Measurements from ENCODE around the gene SRPK2.
"Not testable (repeated sequence)": the region's sequence is repeated elsewhere in the genome, so short reads cannot be mapped to it uniquely, and the experiment has no call there.

The SRPK2 gene

DNA sequence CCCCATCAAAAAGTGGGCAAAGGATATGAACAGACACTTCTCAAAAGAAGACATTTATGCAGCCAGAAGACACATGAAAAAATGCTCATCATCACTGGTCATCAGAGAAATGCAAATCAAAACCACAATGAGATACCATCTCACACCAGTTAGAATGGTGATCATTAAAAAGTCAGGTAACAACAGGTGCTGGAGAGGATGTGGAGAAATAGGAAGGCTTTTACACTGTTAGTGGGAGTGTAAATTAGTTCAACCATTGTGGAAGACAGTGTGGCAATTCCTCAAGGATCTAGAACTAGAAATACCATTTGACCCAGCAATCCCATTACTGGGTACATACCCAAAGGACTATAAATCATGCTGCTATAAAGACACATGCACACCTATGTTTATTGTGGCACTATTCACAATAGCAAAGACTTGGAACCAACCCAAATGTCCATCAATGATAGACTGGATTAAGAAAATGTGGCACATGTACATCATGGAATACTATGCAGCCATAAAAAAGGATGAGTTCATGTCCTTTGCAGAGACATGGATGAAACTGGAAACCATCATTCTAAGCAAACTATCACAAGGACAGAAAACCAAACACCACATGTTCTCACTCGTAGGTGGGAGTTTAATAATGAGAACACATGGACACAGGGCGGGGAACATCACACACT is 128.4 kb downstream of the SRPK2 start:
- not testable (repeated sequence) for H3K9me3 ChIP-seq (ENCODE audit: control insufficient read depth, low read length); H3K4me3 ChIP-seq (ENCODE audit: extremely low read depth, insufficient read depth, low read length, poor library complexity, severe bottlenecking); H3K36me3 ChIP-seq (ENCODE audit: control insufficient read depth, insufficient read depth, low read length); H3K4me1 ChIP-seq (ENCODE audit: control insufficient read depth, insufficient read depth, low read length, poor library complexity, severe bottlenecking); H3K27ac ChIP-seq (ENCODE audit: low read depth, low read length, severe bottlenecking)
- WGBS, 2 experiments (ENCODE audit: insufficient coverage in 2 of 2): 100% methylated on average over 1 of the region's 2 CpGs; no CpG with 5 or more reads in 1 of the 2 experiments

DNA sequence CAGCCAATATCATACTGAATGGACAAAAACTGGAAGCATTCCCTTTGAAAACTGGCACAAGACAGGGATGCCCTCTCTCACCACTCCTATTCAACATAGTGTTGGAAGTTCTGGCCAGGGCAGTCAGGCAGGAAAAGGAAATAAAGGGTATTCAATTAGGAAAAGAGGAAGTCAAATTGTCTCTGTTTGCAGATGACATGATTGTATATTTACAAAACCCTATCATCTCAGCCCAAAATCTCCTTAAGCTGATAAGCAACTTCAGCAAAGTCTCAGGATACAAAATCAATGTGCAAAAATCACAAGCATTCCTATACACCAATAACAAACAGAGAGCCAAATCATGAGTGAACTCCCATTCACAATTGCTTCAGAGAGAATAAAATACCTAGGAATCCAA is 129.8 kb downstream of the SRPK2 start:
- not testable (repeated sequence) for H3K4me3 ChIP-seq (ENCODE audit: extremely low read depth, insufficient read depth, low read length, poor library complexity, severe bottlenecking); H3K4me1 ChIP-seq (ENCODE audit: control insufficient read depth, insufficient read depth, low read length, poor library complexity, severe bottlenecking); H3K36me3 ChIP-seq (ENCODE audit: control insufficient read depth, insufficient read depth, low read length); H3K27ac ChIP-seq (ENCODE audit: low read depth, low read length, severe bottlenecking); H3K9me3 ChIP-seq (ENCODE audit: control insufficient read depth, low read length)

DNA sequence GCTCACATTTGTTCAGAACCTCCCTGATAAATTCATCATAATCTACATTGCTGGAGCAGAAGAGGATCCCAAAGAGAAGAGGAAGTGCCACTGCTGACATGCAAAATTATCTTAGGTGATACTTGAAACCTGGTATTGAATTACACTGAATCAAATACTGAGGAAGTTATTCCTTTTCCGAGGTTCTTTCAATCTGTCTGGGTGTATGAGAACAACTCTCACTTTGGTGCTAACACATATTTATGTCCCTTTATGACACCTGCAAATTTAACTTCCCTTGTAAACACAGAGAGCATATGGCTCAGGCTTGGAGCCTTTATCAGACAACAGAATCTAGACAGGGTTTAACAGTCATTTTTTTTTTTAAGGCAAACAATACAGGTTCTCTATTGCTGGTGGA is 131.4 kb downstream of the SRPK2 start:
- no peaks in the 10 kb centered on the region for H3K36me3 ChIP-seq (ENCODE audit: control insufficient read depth, insufficient read depth, low read length)
- H3K9me3 ChIP-seq (ENCODE audit: control insufficient read depth, low read length): no peaks in the 10 kb centered on the region
- H3K4me1 ChIP-seq (ENCODE audit: control insufficient read depth, insufficient read depth, low read length, poor library complexity, severe bottlenecking): no peaks in the 10 kb centered on the region
- no peak overlapping the region for H3K4me3 ChIP-seq (ENCODE audit: extremely low read depth, insufficient read depth, low read length, poor library complexity, severe bottlenecking)
- H3K27ac ChIP-seq (ENCODE audit: low read depth, low read length, severe bottlenecking): no peak overlapping the region
- no CpG with 5 or more reads among the region's 1 CpG for WGBS, 2 experiments (ENCODE audit: insufficient coverage in 2 of 2)

DNA sequence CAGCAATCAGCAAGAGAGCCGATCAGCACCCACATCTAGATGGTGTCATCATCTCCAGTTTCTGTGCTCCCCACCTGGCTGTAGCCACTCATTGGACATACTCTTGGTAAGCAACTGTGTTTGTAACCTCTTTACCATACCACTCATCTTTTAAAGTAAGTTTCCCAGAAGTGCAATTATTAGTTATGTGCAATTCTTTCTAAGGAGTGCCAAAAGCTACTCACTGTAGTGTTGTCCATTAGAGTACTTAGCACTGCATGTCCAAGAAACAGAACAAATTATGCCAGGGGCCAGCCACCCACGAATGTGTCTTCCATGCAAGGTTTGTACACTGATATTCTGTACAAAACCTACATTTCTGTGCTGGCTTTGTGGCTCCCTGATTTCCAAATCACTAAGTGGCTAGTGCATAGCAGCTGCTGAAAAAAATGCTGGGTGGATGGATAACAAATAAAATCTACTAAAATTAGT is 131.9 kb downstream of the SRPK2 start:
- H3K4me1 ChIP-seq (ENCODE audit: control insufficient read depth, insufficient read depth, low read length, poor library complexity, severe bottlenecking): no peaks in the 10 kb centered on the region
- whole genome bisulfite sequencing, 2 experiments (ENCODE audit: insufficient coverage in 2 of 2): 86 to 100% methylated on average over 1 of the region's 2 CpGs
- H3K9me3 ChIP-seq (ENCODE audit: control insufficient read depth, low read length): no peaks in the 10 kb centered on the region
- H3K36me3 ChIP-seq (ENCODE audit: control insufficient read depth, insufficient read depth, low read length): no peaks in the 10 kb centered on the region
- H3K27ac ChIP-seq (ENCODE audit: low read depth, low read length, severe bottlenecking): no peak overlapping the region
- H3K4me3 ChIP-seq (ENCODE audit: extremely low read depth, insufficient read depth, low read length, poor library complexity, severe bottlenecking): no peak overlapping the region

DNA sequence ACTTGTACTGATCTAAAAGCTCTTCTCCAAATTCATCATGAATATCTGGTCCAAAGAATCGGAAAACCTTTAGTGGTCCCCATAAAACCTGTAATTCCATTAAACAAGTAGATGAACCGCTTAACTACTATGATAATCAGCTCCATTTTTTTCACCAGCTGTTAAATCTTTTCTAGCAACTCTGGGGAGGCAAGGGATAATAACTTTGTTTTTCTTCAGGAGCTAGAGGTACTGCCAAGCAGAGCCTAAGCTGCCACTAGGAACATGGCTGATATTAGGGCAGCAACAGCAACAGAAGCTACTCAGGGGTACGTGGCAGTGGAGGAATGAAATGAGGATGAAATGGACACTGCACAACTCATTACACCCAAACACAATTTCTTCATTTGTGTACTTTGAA is 138.0 kb downstream of the SRPK2 start:
- Histone ChIP-seq H3K27ac (ENCODE audit: low read depth, low read length, severe bottlenecking) (no peak overlapping the region), H3K4me3 (ENCODE audit: extremely low read depth, insufficient read depth, low read length, poor library complexity, severe bottlenecking) (no peak overlapping the region), H3K4me1 (ENCODE audit: control insufficient read depth, insufficient read depth, low read length, poor library complexity, severe bottlenecking) (peaks cover 4% of the 10 kb centered on the region), H3K9me3 (ENCODE audit: control insufficient read depth, low read length) (no peaks in the 10 kb centered on the region), H3K36me3 (ENCODE audit: control insufficient read depth, insufficient read depth, low read length) (no peaks in the 10 kb centered on the region)
- 100% methylated on average over 1 to 2 of the region's 3 CpGs for WGBS, 2 experiments (ENCODE audit: insufficient coverage in 2 of 2)

DNA sequence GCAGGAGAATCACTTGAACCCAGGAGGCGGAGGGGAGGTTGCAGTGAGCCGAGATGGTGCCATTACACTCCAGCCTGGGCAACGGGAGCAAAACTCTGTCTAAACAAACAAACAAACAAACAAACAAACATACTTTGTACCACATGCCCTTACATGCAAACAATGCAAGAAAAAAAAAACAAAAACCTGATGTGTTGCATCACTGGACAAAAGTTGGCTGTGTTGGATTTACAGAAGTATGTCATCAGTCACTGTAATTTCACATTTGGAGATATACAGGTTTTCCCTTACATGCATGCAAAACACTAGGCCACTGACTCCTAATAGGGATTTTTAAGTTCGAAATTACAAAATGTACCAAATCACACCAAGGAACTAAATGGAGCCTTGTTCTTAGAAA is 138.5 kb downstream of the SRPK2 start:
- peaks cover 4% of the 10 kb centered on the region for H3K4me1 ChIP-seq (ENCODE audit: control insufficient read depth, insufficient read depth, low read length, poor library complexity, severe bottlenecking)
- H3K27ac ChIP-seq (ENCODE audit: low read depth, low read length, severe bottlenecking): no peak overlapping the region
- H3K4me3 ChIP-seq (ENCODE audit: extremely low read depth, insufficient read depth, low read length, poor library complexity, severe bottlenecking): no peak overlapping the region
- H3K9me3 ChIP-seq (ENCODE audit: control insufficient read depth, low read length): no peaks in the 10 kb centered on the region
- 72 to 86% methylated on average over 2 of the region's 4 CpGs for WGBS, 2 experiments (ENCODE audit: insufficient coverage in 2 of 2)
- H3K36me3 ChIP-seq (ENCODE audit: control insufficient read depth, insufficient read depth, low read length): no peaks in the 10 kb centered on the region

DNA sequence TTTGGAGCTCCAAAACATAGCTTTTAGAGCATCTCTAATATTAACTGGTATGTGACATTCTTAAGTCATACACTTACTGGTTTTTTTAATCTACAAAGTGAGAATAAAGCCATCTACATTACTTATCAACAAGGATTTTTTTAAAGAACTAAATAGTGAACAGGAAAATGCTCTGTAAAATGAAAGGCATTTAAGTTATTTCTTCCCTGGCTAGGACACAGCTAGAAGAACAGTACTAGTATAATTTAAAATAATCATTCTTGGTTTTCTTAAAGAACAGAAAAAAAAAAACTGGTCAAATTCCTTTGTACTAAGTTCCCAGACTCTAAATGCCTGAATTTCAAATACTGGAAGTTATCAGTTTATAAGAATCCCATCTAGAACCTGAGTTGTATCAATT is 139.5 kb downstream of the SRPK2 start:
- no peak overlapping the region for H3K27ac ChIP-seq (ENCODE audit: low read depth, low read length, severe bottlenecking)
- H3K36me3 ChIP-seq (ENCODE audit: control insufficient read depth, insufficient read depth, low read length): no peaks in the 10 kb centered on the region
- H3K4me3 ChIP-seq (ENCODE audit: extremely low read depth, insufficient read depth, low read length, poor library complexity, severe bottlenecking): no peak overlapping the region
- no peaks in the 10 kb centered on the region for H3K9me3 ChIP-seq (ENCODE audit: control insufficient read depth, low read length)
- peaks cover 4% of the 10 kb centered on the region for H3K4me1 ChIP-seq (ENCODE audit: control insufficient read depth, insufficient read depth, low read length, poor library complexity, severe bottlenecking)

DNA sequence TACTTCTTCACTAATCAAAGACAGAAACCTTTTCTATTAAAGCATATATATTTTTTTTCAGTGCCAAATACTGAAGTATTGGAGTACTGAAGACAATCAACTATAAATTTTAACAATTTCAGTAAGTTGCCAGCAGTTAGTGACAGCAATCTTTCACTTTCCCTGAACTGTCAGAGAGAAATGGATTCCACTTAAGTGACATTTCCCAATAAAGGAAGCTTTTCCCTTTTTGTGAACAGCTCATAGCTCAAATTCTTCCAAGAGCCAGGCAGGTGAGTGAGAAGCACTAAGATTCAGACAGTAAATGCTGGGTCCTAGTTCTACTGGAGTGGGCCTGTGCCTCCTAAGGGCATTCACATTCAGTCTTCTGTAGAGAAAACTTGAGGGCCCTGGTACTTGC is 142.0 kb downstream of the SRPK2 start:
- Histone ChIP-seq H3K9me3 (ENCODE audit: control insufficient read depth, low read length) (no peaks in the 10 kb centered on the region), H3K4me3 (ENCODE audit: extremely low read depth, insufficient read depth, low read length, poor library complexity, severe bottlenecking) (no peak overlapping the region), H3K27ac (ENCODE audit: low read depth, low read length, severe bottlenecking) (no peak overlapping the region), H3K36me3 (ENCODE audit: control insufficient read depth, insufficient read depth, low read length) (no peaks in the 10 kb centered on the region), H3K4me1 (ENCODE audit: control insufficient read depth, insufficient read depth, low read length, poor library complexity, severe bottlenecking) (peaks cover 4% of the 10 kb centered on the region)

DNA sequence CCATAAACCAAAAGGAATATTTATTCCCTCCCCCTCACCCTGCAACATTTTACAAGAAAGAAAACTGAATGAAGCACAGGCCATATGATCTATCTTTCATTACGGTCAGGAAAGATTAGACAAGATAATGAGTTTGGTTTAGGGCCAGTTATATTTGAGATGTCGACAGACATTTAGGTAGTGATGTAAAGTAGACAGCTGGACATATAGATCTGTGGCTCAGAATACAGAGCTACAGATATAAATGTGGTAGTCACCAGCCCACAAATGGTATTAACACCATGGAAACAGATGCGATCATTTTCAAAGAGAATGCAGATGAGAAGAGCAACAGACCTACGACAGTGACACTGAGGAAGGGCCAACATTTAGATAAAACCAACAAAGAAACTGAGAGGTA is 142.5 kb downstream of the SRPK2 start:
- WGBS, 2 experiments (ENCODE audit: insufficient coverage in 2 of 2): 92 to 100% methylated on average over 2 of the region's 4 CpGs
- H3K27ac ChIP-seq (ENCODE audit: low read depth, low read length, severe bottlenecking): no peak overlapping the region

DNA sequence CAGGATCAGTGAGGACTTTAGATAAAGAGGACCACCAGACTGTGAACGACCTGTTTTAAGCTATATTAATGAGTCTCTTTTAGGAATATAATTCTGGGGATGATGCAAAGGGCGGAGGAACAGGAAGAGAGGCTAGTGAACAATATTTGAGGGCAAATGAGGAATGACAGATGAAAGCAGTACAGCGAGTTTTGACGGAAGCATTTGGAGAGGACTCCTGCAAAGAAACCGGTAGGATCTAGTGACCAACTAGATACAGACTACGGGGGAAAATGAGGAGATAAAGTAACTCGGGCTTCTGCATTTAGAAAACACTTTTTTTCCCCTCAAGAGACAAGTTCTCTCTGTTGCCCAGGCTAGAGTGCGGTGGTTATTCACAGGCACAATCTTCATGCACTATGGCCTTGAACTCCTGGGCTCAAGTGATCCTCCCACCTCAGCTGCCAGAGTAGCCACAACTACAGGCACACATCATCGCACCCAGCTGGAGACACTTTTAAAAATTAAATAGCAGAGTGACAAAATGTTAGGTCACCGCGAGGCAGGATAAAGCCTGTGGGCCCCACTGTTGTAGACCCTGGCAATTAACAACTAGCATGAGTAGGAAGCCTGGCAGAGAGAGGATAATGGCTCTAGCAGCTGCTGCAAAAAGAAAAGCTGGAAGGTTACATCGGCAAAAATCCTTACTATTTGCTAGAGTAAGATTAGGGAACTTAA is 143.2 kb downstream of the SRPK2 start:
- Histone ChIP-seq H3K9me3 (ENCODE audit: control insufficient read depth, low read length) (no peaks in the 10 kb centered on the region), H3K27ac (ENCODE audit: low read depth, low read length, severe bottlenecking) (no peak overlapping the region), H3K4me3 (ENCODE audit: extremely low read depth, insufficient read depth, low read length, poor library complexity, severe bottlenecking) (no peak overlapping the region), H3K36me3 (ENCODE audit: control insufficient read depth, insufficient read depth, low read length) (no peaks in the 10 kb centered on the region), H3K4me1 (ENCODE audit: control insufficient read depth, insufficient read depth, low read length, poor library complexity, severe bottlenecking) (peaks cover 4% of the 10 kb centered on the region)
- 83 to 86% methylated on average over 10 of the region's 12 CpGs for WGBS, 2 experiments (ENCODE audit: insufficient coverage in 2 of 2)

More for the DNA sequence above, 142.5 kb downstream of the SRPK2 start:
- Histone ChIP-seq H3K4me1 (ENCODE audit: control insufficient read depth, insufficient read depth, low read length, poor library complexity, severe bottlenecking) (peaks cover 4% of the 10 kb centered on the region), H3K9me3 (ENCODE audit: control insufficient read depth, low read length) (no peaks in the 10 kb centered on the region), H3K36me3 (ENCODE audit: control insufficient read depth, insufficient read depth, low read length) (no peaks in the 10 kb centered on the region), H3K4me3 (ENCODE audit: extremely low read depth, insufficient read depth, low read length, poor library complexity, severe bottlenecking) (no peak overlapping the region)

DNA sequence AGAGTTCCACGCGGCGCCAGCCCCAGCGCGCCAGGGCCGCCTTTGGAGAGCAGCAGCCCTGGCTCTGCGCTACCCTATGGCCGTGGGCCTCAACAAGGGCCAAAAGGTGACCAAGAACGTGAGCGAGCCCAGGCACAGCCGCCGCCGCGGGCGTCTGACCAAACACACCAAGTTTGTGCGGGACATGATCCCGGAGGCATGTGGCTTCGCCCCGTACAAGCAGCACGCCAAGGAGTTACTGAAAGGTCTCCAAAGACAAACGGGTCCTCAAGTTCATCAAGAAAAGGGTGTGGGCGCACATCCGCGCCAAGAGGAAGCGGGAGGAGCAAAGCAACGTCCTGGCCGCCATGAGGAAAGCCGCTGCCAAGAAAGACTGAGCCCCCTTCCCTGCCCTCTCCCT is 144.1 kb downstream of the SRPK2 start:
- H3K27ac ChIP-seq (ENCODE audit: low read depth, low read length, severe bottlenecking): no peak overlapping the region
- no peaks in the 10 kb centered on the region for H3K9me3 ChIP-seq (ENCODE audit: control insufficient read depth, low read length)
- H3K36me3 ChIP-seq (ENCODE audit: control insufficient read depth, insufficient read depth, low read length): no peaks in the 10 kb centered on the region
- H3K4me3 ChIP-seq (ENCODE audit: extremely low read depth, insufficient read depth, low read length, poor library complexity, severe bottlenecking): no peak overlapping the region
- H3K4me1 ChIP-seq (ENCODE audit: control insufficient read depth, insufficient read depth, low read length, poor library complexity, severe bottlenecking): peaks cover 4% of the 10 kb centered on the region
- 90 to 93% methylated on average over 22 to 25 of the region's 28 CpGs for WGBS, 2 experiments (ENCODE audit: insufficient coverage in 2 of 2)

Measured in mesodermal cell (in vitro differentiated cells).